Left ventricle myocardium inferior (tissue), 1 donor: ENCODE measurements around the gene CERT1. TPM values are rescaled to one million over a fixed set of nuclear protein-coding genes. Genes with fewer than 3 reads are reported as not detected.

Source experiments
- DNase-seq: peaks from one replicate; pipeline ENCODE4 v3.0.0-alpha.2; 2020
- H3K27ac ChIP-seq: fragments of 200-600 bp; replicated peaks from 2 replicates; pipeline ENCODE4 v1.8.0; 2021
- H3K27me3 ChIP-seq: fragments of 200-600 bp; 2 replicates; pipeline ENCODE4 v1.8.0; 2021; ENCODE audit warnings: low read depth
- H3K36me3 ChIP-seq: fragments of 200-600 bp; 2 replicates; pipeline ENCODE4 v1.8.0; 2021
- H3K4me1 ChIP-seq: fragments of 200-600 bp; 2 replicates; pipeline ENCODE4 v1.8.0; 2021
- H3K4me3 ChIP-seq: fragments of 200-600 bp; 2 replicates; pipeline ENCODE4 v1.8.0; 2021; ENCODE audit warnings: mild to moderate bottlenecking, moderate library complexity
- H3K9me3 ChIP-seq: fragments of 200-600 bp; replicated peaks from 2 replicates; pipeline ENCODE4 v1.8.0; 2021
- intact Hi-C: fragments of 100-400 bp; cut with micrococcal nuclease; formaldehyde crosslinking; loops from one replicate; pipeline ENCODE4 v1.11.0; 2022
- total RNA-seq: library from RNA; stranded (reverse); fragmentation: NEBNext Ultra II Directional; extraction: Animal tissue kit (Norgen Biotek cat#: 25700); gene quantifications from one replicate; pipeline ENCODE4 v1.2.1, GENCODE V29; 2021
- TF ChIP-seq, protein P1 (sequence below): fragments of 200-600 bp; IDR thresholded peaks from 2 replicates; pipeline ENCODE4 v1.8.0; 2021; ENCODE audit warnings: antibody characterized with exemption, mild to moderate bottlenecking, borderline replicate concordance
- donor health status: DM: no; HTN: yes; CAD: no; lungs with severe emphysema.

Gene CERT1
- total RNA-seq, 1 donor from 2014 or later, result 28.8 TPM

DNA sequence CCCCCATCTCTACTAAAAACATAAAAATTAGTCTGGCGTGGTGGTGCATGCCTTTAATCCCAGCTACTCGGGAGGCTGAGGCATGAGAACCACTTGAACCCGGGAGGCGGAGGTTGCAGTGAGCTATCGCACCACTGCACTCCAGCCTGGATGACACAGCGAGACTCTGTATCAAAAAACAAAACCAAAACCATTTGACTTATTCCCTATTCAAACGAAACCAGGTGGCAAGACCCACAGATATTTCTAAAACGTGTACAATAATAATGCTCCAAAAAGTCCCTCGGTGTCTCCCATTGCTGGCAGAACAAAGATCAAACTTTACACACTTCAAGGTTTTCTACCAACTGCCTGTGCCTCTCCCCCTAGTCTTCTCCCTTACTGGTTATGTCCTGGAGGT, 144.6 kb downstream of the CERT1 start:
- peaks cover 10% of the 10 kb centered on the region for H3K36me3 ChIP-seq
- H3K9me3 ChIP-seq, result no peaks in the 10 kb centered on the region
- no peak overlapping the region for H3K4me3 ChIP-seq
- H3K27me3 ChIP-seq, result no peaks in the 10 kb centered on the region
- no peak for DNase-seq
- intact Hi-C loops, result no loop called here
- peaks cover 8% of the 10 kb centered on the region for H3K4me1 ChIP-seq
- no peak overlapping the region for H3K27ac ChIP-seq
- TF ChIP-seq, protein P1, sequence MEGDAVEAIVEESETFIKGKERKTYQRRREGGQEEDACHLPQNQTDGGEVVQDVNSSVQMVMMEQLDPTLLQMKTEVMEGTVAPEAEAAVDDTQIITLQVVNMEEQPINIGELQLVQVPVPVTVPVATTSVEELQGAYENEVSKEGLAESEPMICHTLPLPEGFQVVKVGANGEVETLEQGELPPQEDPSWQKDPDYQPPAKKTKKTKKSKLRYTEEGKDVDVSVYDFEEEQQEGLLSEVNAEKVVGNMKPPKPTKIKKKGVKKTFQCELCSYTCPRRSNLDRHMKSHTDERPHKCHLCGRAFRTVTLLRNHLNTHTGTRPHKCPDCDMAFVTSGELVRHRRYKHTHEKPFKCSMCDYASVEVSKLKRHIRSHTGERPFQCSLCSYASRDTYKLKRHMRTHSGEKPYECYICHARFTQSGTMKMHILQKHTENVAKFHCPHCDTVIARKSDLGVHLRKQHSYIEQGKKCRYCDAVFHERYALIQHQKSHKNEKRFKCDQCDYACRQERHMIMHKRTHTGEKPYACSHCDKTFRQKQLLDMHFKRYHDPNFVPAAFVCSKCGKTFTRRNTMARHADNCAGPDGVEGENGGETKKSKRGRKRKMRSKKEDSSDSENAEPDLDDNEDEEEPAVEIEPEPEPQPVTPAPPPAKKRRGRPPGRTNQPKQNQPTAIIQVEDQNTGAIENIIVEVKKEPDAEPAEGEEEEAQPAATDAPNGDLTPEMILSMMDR, result no peak

DNA sequence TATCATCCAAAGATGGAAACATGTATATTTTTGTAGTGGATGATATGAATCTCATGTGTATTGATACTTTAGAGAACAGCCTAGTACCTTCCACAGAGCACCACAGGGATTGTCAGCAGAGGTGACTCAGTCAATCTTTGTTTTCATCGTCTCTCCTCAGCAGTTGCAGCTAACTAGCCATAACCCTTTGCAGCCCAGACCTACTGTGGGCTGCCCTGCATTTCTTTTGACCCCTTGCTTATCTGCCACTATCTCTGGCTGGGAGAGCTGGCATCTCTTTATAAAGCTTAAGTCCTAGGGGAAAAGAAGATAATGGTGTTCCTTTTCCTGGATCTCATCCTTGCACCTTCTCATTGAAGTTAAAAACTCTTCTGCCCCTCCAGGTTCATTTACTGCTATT, 145.7 kb downstream of the CERT1 start:
- Histone ChIP-seq H3K4me3 (no peak overlapping the region), H3K27me3 (no peaks in the 10 kb centered on the region), H3K36me3 (peaks cover 21% of the 10 kb centered on the region), H3K27ac (no peak overlapping the region), H3K4me1 (peaks cover 8% of the 10 kb centered on the region), H3K9me3 (no peaks in the 10 kb centered on the region)
- TF ChIP-seq, protein P1, result no peak
- intact Hi-C loops, result no loop called here
- no peak for DNase-seq

DNA sequence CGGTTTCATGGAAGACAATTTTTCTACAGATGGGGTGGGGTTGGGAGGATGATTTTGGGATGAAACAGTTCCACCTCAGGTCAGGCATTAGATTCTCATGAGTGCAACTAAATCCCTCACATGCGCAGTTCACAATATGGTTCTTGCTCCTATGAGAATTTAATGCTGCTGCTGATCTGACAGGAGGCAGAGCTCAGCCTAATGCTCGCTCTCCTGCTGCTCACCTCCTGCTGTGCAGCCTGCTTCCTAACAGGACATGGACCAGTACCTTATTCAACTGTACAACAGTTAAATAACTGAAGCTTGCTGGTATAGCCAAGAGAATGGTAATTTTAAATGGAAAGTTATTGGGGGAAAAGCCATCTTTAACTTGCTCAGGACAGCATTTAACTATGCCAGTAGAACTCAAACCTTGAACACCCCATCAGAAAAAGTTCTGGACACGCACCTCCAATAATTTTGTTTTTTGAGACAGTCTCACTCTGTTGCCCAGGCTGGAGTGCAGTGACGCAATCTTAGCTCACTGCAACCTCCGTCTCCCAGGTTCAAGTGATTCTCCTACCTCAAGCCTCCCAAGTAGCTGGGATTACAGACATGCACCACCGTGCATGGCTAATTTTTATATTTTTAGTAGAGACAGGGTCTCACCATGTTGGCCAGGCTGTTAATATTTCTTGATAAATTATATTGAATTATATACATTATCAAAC, 146.7 kb downstream of the CERT1 start:
- no peaks in the 10 kb centered on the region for H3K9me3 ChIP-seq
- H3K4me3 ChIP-seq, result no peak overlapping the region
- TF ChIP-seq, protein P1, result no peak
- H3K27me3 ChIP-seq, result no peaks in the 10 kb centered on the region
- H3K27ac ChIP-seq, result no peak overlapping the region
- DNase-seq, result no peak
- intact Hi-C loops, result no loop called here
- peaks cover 31% of the 10 kb centered on the region for H3K36me3 ChIP-seq
- H3K4me1 ChIP-seq, result peaks cover 8% of the 10 kb centered on the region

DNA sequence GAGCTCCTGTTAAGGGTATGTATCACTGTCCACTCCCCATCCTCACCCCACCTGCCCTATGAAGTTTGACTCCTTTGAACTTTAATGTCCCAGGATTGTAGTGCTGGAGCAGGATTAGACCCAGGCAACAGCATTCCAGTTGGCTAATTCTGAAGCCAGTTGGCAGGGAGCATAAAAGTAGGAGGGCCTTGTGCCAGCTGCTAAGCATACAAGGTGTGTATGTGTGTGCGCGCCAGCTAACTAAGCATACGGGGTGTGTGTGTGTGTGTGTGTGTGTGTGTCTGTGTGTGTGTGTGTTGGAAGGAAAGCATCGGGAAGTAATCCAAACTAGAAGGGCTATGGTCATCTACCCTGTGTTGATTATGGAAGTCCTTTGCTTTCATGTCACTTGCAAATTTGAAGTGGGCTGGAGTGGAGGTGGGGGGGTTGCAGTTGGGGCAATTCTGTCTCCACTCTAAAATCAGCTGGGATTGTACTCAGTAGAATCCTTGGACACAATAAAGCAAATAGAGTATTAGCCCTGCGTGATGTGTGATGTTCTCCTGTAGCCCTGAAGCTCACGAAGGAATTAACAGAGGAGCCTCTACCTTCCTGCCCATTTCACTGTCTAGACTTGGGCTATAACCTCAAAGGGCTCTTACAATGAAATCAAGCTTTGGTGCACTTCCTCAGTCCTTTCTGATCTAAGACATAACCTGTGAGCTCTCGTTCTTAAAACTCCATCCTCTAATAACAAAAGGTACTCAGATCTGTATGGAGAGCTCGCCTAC, 147.5 kb downstream of the CERT1 start:
- intact Hi-C loops, result no loop called here
- Histone ChIP-seq H3K4me1 (peaks cover 8% of the 10 kb centered on the region), H3K36me3 (peaks cover 39% of the 10 kb centered on the region), H3K9me3 (no peaks in the 10 kb centered on the region), H3K4me3 (no peak overlapping the region), H3K27me3 (no peaks in the 10 kb centered on the region), H3K27ac (no peak overlapping the region)
- DNase-seq, result no peak
- TF ChIP-seq, protein P1, result no peak

DNA sequence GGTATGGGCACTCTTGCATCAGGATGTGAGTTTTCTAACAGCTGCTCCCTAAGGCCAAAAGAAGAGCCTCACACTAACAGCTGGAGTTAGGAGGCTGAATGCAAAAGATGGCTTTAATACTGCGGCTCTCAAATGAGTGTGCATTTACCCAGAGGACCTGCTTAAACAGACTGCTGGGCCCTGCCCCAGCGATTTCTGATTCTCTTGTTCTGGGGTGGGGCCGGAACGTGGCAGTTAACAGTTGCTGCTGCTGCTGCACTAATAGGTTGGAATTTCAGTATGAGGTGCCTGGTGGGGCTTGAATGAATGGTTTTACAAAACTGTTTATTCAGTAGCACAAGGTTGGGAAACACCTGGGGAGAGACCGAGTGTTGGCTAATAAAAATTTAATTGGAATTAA, 148.3 kb downstream of the CERT1 start:
- DNase-seq, result no peak
- Histone ChIP-seq H3K27me3 (no peaks in the 10 kb centered on the region), H3K4me1 (peaks cover 8% of the 10 kb centered on the region), H3K9me3 (no peaks in the 10 kb centered on the region), H3K36me3 (peaks cover 47% of the 10 kb centered on the region), H3K27ac (no peak overlapping the region), H3K4me3 (no peak overlapping the region)
- TF ChIP-seq, protein P1, result no peak
- intact Hi-C loops, result no loop called here
